GM19351 (cell line): Measurements from ENCODE around the gene TRIM41.
A peak's percentile ranks its signal among the peaks of the same experiment; 100 is the strongest.
"Not testable (repeated sequence)": the region's sequence is repeated elsewhere in the genome, so short reads cannot be mapped to it uniquely, and the experiment has no call there.

ENCODE experiments used
- ATAC-seq: cut with Tn5 transposase; IDR thresholded peaks from one replicate; pipeline ENCODE4 v1.9.1; 2021; ENCODE audit warnings: mild to moderate bottlenecking, moderate library complexity; ENCODE audit not compliant: unreplicated experiment

The TRIM41 gene

GRCh38 chr5:181246276-181247049 lies 23.4 kb downstream of the TRIM41 start:
- peak; percentile 42 for ATAC-seq

GRCh38 chr5:181248277-181248676 lies 25.2 kb downstream of the TRIM41 start:
- ATAC-seq = no peak

- no peak for ATAC-seq
Measured at GRCh38 chr5:181255276-181255675, 32.2 kb downstream of the TRIM41 start.

- ATAC-seq = no peak
Measured at GRCh38 chr5:181255836-181256578, 32.9 kb downstream of the TRIM41 start.

GRCh38 chr5:181258576-181258975 lies 35.5 kb downstream of the TRIM41 start:
- ATAC-seq = no peak

GRCh38 chr5:181259283-181259682 lies 36.2 kb downstream of the TRIM41 start:
- ATAC-seq = no peak

GRCh38 chr5:181259974-181260719 lies 37.1 kb downstream of the TRIM41 start:
- no peak for ATAC-seq

GRCh38 chr5:181260720-181261319 lies 37.7 kb downstream of the TRIM41 start, which contains the start of gene TRIM52:
TSS of gene TRIM52 (minus strand) at chr5:181261143. CDS start at chr5:181260813, 330 bp downstream.
- ATAC-seq = peak; percentile 71

- ATAC-seq = peak; percentile 62
Measured at GRCh38 chr5:181261320-181262049, 38.4 kb downstream of the TRIM41 start.

- ATAC-seq = no peak
Measured at GRCh38 chr5:181263633-181264032, 40.6 kb downstream of the TRIM41 start.

- no peak for ATAC-seq
Measured at GRCh38 chr5:181265092-181265671, 42.1 kb downstream of the TRIM41 start.

GRCh38 chr5:181267291-181267904 lies 44.3 kb downstream of the TRIM41 start:
- not testable (repeated sequence) for ATAC-seq

- ATAC-seq = not testable (repeated sequence)
Measured at GRCh38 chr5:181267907-181268306, 44.8 kb downstream of the TRIM41 start.

GRCh38 chr5:181271081-181271480 lies 48.0 kb downstream of the TRIM41 start:
- no peak for ATAC-seq

GRCh38 chr5:181273433-181273744 lies 50.3 kb downstream of the TRIM41 start:
- not testable (repeated sequence) for ATAC-seq

GRCh38 chr5:181280251-181280762 lies 57.2 kb downstream of the TRIM41 start:
- ATAC-seq = no peak

- ATAC-seq = no peak
Measured at GRCh38 chr5:181281077-181281983, 58.2 kb downstream of the TRIM41 start.

GRCh38 chr5:181281984-181282316 lies 58.9 kb downstream of the TRIM41 start:
- no peak for ATAC-seq
